ENCODE results near the gene HOXB7. TPM values are rescaled to one million over a fixed set of nuclear protein-coding genes. Genes with fewer than 3 reads are reported as not detected.

Gene HOXB7
- total RNA-seq, 1 experiment from 2014 or later: not detected

DNA sequence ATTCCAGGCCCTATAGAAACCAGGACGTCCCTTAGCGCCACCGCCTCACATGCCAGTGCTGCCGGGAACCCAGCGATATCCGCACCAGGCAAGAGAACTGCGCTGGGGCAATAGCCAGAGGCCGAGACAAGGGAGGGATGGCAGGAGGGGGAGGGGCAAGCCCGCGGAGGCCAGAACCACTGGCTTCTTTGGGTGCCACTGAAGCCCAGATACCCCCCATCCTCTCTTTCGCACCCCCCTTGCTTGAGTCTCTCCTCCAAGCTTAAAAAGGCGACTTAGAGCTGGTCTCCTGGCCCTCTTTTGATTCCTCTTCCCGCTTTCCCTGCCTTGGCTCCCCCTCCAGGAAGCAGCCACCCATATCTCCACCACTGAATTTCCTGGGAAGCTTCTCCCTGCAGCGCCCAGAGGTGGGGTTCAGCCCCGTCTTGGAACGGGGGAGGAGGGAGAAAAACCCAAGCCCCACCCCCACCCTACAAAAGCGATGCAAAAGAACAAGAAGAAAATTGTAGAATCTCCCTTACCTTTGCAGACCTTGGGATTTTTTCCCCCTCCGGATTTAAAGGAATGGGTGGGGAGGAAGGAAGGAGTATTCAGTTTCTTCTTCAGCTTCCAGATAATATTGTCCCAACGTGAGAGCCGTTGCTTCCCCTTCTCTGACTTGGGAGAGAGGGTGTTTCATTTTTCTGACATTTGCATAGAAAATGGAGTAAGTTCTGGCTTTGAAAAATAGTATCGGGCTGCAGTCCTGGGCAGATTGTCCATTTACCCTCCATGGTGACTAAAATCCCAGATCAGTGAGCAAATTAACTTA, 6.7 kb downstream of the HOXB7 start:
- Histone ChIP-seq H3K18ac (ENCODE audit: insufficient read length, low read depth, low read length) (no peak overlapping the region), H3K56ac (ENCODE audit: insufficient read length, low read depth, low read length) (no peak overlapping the region), H2BK20ac (ENCODE audit: low read depth, low read length, poor library complexity, severe bottlenecking) (no peak overlapping the region), H3K4me1 (ENCODE audit: insufficient read depth, low read length) (no peaks in the 10 kb centered on the region), H3K23ac (ENCODE audit: insufficient read length, low read depth, low read length) (no peak overlapping the region), H3K4me2 (ENCODE audit: insufficient read depth, insufficient read length, low read length) (no peak overlapping the region), H2BK12ac (ENCODE audit: insufficient read length, low read depth, low read length) (no peak overlapping the region), H4K91ac (ENCODE audit: insufficient read length, low read depth, low read length) (no peak overlapping the region), H3K79me2 (ENCODE audit: insufficient read depth, low read length) (no peaks in the 10 kb centered on the region), H2AFZ (ENCODE audit: low read length) (no peak overlapping the region), H3K23me2 (ENCODE audit: insufficient read length, low read depth, low read length, poor library complexity, severe bottlenecking) (no peaks in the 10 kb centered on the region), H3K27me3 (ENCODE audit: insufficient read depth, low read length) (peaks cover 98% of the 10 kb centered on the region), H3K9me3 (ENCODE audit: control insufficient read depth, low read depth, low read length) (no peaks in the 10 kb centered on the region), H4K8ac (replicated peaks; ENCODE audit: insufficient read length, low read depth, low read length) (no peak overlapping the region), H3K79me1 (ENCODE audit: insufficient read depth, low read depth, low read length, poor library complexity, severe bottlenecking) (no peaks in the 10 kb centered on the region), H3K14ac (ENCODE audit: insufficient read depth, low read length) (no peak overlapping the region), H2BK15ac (ENCODE audit: low read depth, low read length) (no peak overlapping the region), H3T11ph (ENCODE audit: low read length) (no peak overlapping the region), H4K5ac (ENCODE audit: insufficient read length, low read depth, low read length) (no peak overlapping the region), H3K27ac (ENCODE audit: insufficient read length, low read depth, low read length) (no peak overlapping the region), H2BK5ac (ENCODE audit: insufficient read length, low read length) (no peak overlapping the region), H2AK5ac (ENCODE audit: insufficient read length, low read length) (no peak overlapping the region), H3K4ac (ENCODE audit: low read depth, low read length) (no peak overlapping the region), H4K20me1 (ENCODE audit: control insufficient read depth, insufficient read depth, insufficient read length) (no peaks in the 10 kb centered on the region), H3K9ac (ENCODE audit: extremely low read depth, insufficient read length, low read length) (no peak overlapping the region), H2BK120ac (ENCODE audit: low read depth, low read length, poor library complexity, severe bottlenecking) (no peak overlapping the region)
- DNase-seq: peak; percentile 81
- WGBS (ENCODE audit: extremely low coverage, insufficient read length, low lambda C conversion rate): no CpG with 5 or more reads among the region's 21 CpGs
- Mint-ChIP-seq H3K27me3 (ENCODE audit: low read depth) (peaks cover 100% of the 10 kb centered on the region), H3K36me3 (ENCODE audit: insufficient read depth in 1 of 3, low read depth in 3 of 3) (no peaks in the 10 kb centered on the region), H3K4me1 (no peaks in the 10 kb centered on the region; a peak in 1 of 4 replicates), H3K9me3 (peaks cover 2 to 15% of the 10 kb centered on the region in 2 experiments; a peak in 3 of 5 replicates), H3K4me3 (no peak overlapping the region), H3K27ac (no peak overlapping the region)
- TF ChIP-seq CTCF (conservative IDR thresholded peaks at IDR 0.05): no peak

Data from H9 (cell line).